ENCODE data around the gene SF3A2.

DNA sequence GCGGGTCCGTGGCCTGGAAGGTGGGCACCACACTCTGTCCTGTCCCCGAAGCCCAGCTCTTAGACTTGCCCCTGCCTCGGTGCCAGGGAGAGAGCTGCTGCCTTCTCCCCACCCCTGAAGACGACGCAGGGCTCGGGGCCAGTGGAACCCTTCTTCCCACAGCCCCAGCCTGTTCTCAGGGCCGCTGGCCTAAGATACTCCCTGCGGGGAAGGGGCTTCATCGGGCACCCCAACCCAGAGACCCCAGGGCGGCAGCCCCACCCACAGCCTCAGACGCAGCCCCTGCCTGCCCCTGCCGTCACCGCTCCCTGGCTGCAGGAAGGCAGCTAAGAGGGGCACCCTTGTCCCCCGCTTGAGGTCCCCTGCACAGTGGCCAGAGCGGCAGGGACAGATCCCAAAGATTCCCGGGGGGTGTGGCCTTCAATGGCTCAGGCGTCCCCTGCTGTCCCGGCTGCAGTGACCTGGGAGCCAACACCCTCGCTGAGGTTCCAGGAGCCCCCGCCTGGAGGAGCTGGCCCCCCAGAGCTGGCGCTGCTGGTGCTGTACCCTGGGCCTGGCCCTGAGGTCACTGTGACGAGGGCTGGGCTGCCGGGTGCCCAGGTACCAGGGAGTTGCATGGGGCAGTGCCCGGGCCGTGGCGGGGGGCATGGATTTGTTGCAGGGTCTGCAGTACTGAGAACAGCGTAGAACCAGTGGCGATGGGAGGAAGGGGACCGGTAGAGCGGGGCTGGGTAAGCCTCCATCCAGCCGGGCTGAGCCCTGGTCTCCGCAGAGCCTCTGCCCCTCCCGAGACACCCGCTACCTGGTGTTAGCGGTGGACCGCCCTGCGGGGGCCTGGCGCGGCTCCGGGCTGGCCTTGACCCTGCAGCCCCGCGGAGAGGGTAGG, 13.5 kb downstream of the SF3A2 start:
- TF ChIP-seq POLR2AphosphoS5 (IDR thresholded peaks at IDR 0.05; ENCODE audit: low read depth, low read length) (no peak; the same call in 1 of the 2 replicates), POLR2A (IDR thresholded peaks at IDR 0.05; ENCODE audit: low read depth, low read length) (no peak), TAF1 (IDR thresholded peaks at IDR 0.05; ENCODE audit: low read depth, low read length) (no peak), POU2F2 (IDR thresholded peaks at IDR 0.05; ENCODE audit: low read depth, low read length) (peak; percentile 35; the same call in 1 of the 2 replicates)

Measured in GM12891 (cell line).